ENCODE data around the gene PRPF31. TPM values are rescaled to one million over a fixed set of nuclear protein-coding genes. Genes with fewer than 3 reads are reported as not detected.

The PRPF31 gene
- total RNA-seq, 4 donors from 2014 or later, result 53.6 to 66.7 (median 57.1) TPM

GRCh38 chr19:54154603-54155345 is 39.2 kb downstream of the PRPF31 start:
- Histone ChIP-seq H3K4me1 (peaks cover 10% of the 10 kb centered on the region in 2 donors), H3K9me3 (no peaks in the 10 kb centered on the region), H3K27me3 (no peaks in the 10 kb centered on the region), H3K27ac (no peak overlapping the region), H3K4me3 (replicated peaks in 1 of 3) (no peak overlapping the region), H3K36me3 (peaks cover 69 to 74% of the 10 kb centered on the region in 2 donors)
- intact Hi-C loops (cut with DNase I), result no loop called here
- no peak for DNase-seq
- 74 to 78% methylated on average over 18 of the region's 18 CpGs for WGBS, 2 donors
- TF ChIP-seq POLR2A (IDR thresholded peaks at IDR 0.05) (no peak), CTCF (IDR thresholded peaks at IDR 0.05) (no peak)

GRCh38 chr19:54155694-54156093 is 40.1 kb downstream of the PRPF31 start:
- H3K4me1 ChIP-seq, result peaks cover 16% of the 10 kb centered on the region in 2 donors
- DNase-seq, result no peak
- no peak overlapping the region for H3K27ac ChIP-seq
- no peaks in the 10 kb centered on the region for H3K9me3 ChIP-seq
- 62 to 76% methylated on average over 8 to 18 of the region's 19 CpGs for WGBS, 2 donors
- peak in 1 of 2 donors; percentile 14 for TF ChIP-seq POLR2A (IDR thresholded peaks at IDR 0.05)
- TF ChIP-seq CTCF (IDR thresholded peaks at IDR 0.05), result no peak
- no peak overlapping the region for H3K4me3 ChIP-seq (replicated peaks in 1 of 3)
- H3K27me3 ChIP-seq, result no peaks in the 10 kb centered on the region
- intact Hi-C loops (cut with DNase I), result no loop called here
- H3K36me3 ChIP-seq, result peaks cover 62 to 64% of the 10 kb centered on the region in 2 donors

GRCh38 chr19:54156490-54156889 is 40.9 kb downstream of the PRPF31 start:
- Histone ChIP-seq H3K27me3 (no peaks in the 10 kb centered on the region), H3K4me3 (replicated peaks in 1 of 3) (no peak overlapping the region), H3K27ac (no peak overlapping the region), H3K36me3 (peaks cover 61 to 62% of the 10 kb centered on the region in 2 donors), H3K9me3 (no peaks in the 10 kb centered on the region), H3K4me1 (peaks cover 24% of the 10 kb centered on the region in 2 donors)
- no peak for TF ChIP-seq POLR2A (IDR thresholded peaks at IDR 0.05)
- TF ChIP-seq CTCF (IDR thresholded peaks at IDR 0.05), result no peak
- 77 to 82% methylated on average over 10 to 11 of the region's 11 CpGs for WGBS, 2 donors
- DNase-seq, result no peak
- intact Hi-C loops (cut with DNase I), result no loop called here

GRCh38 chr19:54156953-54157352 is 41.4 kb downstream of the PRPF31 start:
- TF ChIP-seq POLR2A (IDR thresholded peaks at IDR 0.05) (no peak), CTCF (IDR thresholded peaks at IDR 0.05) (no peak)
- H3K27ac ChIP-seq, result no peak overlapping the region
- no peaks in the 10 kb centered on the region for H3K9me3 ChIP-seq
- H3K4me3 ChIP-seq (replicated peaks in 1 of 3), result no peak overlapping the region
- H3K36me3 ChIP-seq, result peaks cover 58 to 60% of the 10 kb centered on the region in 2 donors
- 86 to 90% methylated on average over 3 of the region's 3 CpGs for WGBS, 2 donors
- H3K4me1 ChIP-seq, result peaks cover 26 to 29% of the 10 kb centered on the region in 2 donors
- H3K27me3 ChIP-seq, result no peaks in the 10 kb centered on the region
- no peak for DNase-seq
- intact Hi-C loops (cut with DNase I), result no loop called here

GRCh38 chr19:54158812-54159351 is 43.3 kb downstream of the PRPF31 start:
- Histone ChIP-seq H3K27ac (peak overlapping the region; percentile 93 to 99 (median 97)), H3K9me3 (no peaks in the 10 kb centered on the region), H3K4me1 (peaks cover 26 to 39% of the 10 kb centered on the region in 2 donors), H3K4me3 (replicated peaks in 1 of 3) (peak overlapping the region; percentile 43 to 78 (median 47)), H3K27me3 (no peaks in the 10 kb centered on the region), H3K36me3 (peaks cover 38 to 40% of the 10 kb centered on the region in 2 donors)
- TF ChIP-seq CTCF (IDR thresholded peaks at IDR 0.05) (no peak), POLR2A (IDR thresholded peaks at IDR 0.05) (no peak)
- intact Hi-C loops (cut with DNase I), result no loop called here
- DNase-seq, result no peak
- 13 to 14% methylated on average over 14 to 19 of the region's 19 CpGs for WGBS, 2 donors

All from thyroid gland (tissue), 4 donors.